ENCODE results near the gene GNB1.
"Not testable (repeated sequence)": the region's sequence is repeated elsewhere in the genome, so short reads cannot be mapped to it uniquely, and the experiment has no call there.

- not testable (repeated sequence) for TF ChIP-seq POLR2A (IDR thresholded peaks at IDR 0.05; ENCODE audit: low read length); GATA1 (IDR thresholded peaks at IDR 0.05; ENCODE audit: low read depth, low read length)
Observed at GRCh38 chr1:1934848-1935247, 44.0 kb upstream of the GNB1 start.

Measured in erythroblast (primary cell).